DMS79 (cell line): ENCODE data around the gene EFHC1.
"Not testable (repeated sequence)": the region's sequence is repeated elsewhere in the genome, so short reads cannot be mapped to it uniquely, and the experiment has no call there.

Source experiments
- DNase-seq: peaks from one replicate; lab custom pipeline; 2025; lab: John Stamatoyannopoulos, UW

The EFHC1 gene

DNA sequence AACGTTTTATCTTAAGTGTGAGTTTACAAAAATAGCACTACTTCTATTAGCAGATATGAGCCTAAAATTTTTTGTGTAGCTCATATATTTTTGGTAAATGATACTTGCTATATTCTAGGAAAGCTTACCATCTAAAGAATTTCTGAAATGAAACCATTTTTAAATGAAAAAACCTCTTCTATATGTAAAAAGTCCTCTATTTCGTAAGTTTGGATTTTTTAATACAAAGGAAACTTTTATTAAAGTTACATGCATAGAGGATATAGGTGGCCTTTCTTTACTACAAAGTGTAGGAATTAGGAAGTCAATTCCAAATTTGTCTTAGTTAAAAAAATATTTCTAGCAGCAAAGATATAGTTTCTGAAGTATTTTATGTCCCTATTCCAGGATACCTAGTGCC lies 18.8 kb downstream of the EFHC1 start:
- DNase-seq, result no peak

- DNase-seq, result no peak
Measured at GRCh38 chr6:52454556-52454955, 34.4 kb downstream of the EFHC1 start.

GRCh38 chr6:52457096-52457495 lies 37.0 kb downstream of the EFHC1 start:
- no peak for DNase-seq

GRCh38 chr6:52461194-52461593 lies 41.1 kb downstream of the EFHC1 start:
- not testable (repeated sequence) for DNase-seq

DNA sequence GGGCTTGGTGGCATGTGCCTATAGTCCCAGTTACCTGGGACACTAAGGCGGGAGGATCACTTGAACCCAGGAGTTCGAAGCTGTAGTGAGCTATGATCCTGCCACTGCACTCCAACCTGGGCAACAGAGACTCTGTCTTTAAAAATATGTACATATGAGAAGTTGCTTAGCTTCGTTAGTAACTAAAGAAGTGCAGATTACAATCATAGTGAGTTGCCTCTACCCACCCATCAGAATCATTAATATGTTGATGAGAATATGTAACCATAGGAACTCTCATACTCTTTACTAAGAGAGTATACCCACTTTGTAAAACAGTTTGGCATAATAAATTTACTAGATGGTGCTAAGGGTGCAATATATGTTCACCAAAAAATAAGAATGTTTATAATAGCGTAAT lies 54.0 kb downstream of the EFHC1 start:
- no peak for DNase-seq

DNA sequence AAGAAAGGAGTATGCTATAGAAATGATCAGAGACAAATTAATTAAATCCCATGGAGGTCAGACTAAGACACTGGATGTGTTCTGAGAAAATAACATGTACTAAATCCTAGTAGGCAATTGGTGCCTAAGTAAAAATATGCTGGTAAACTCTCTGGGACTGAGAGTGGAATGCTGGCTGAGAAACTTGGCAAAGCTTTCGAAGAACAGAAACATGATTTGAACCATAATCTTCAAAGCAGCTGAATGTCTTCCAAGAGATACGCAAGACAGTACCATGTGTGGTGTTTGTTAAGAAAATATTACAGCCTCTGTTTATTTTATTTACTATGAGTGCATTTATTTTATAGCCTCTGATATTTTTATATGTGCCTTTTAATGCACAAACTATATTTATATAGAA lies 55.2 kb downstream of the EFHC1 start:
- no peak for DNase-seq

GRCh38 chr6:52482903-52483670 lies 62.9 kb downstream of the EFHC1 start:
- DNase-seq, result no peak

DNA sequence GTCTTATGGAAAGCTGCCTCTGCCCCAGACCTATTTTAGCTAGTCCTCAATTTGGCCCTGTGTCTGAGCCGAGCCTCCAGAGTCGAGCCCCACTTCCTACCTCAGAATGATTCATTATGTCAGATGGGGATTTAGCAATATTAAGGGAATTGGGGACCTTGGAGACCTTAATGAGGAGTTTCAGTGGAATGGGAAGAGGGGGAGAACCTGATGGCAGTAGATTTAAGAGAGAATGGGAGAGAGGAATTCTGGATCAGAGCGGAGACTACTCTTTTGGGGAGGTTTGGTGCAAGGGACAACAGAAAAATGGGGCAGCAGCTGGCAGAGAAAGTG lies 63.5 kb downstream of the EFHC1 start:
- DNase-seq, result no peak

GRCh38 chr6:52489881-52490280 lies 69.7 kb downstream of the EFHC1 start:
- no peak for DNase-seq

DNA sequence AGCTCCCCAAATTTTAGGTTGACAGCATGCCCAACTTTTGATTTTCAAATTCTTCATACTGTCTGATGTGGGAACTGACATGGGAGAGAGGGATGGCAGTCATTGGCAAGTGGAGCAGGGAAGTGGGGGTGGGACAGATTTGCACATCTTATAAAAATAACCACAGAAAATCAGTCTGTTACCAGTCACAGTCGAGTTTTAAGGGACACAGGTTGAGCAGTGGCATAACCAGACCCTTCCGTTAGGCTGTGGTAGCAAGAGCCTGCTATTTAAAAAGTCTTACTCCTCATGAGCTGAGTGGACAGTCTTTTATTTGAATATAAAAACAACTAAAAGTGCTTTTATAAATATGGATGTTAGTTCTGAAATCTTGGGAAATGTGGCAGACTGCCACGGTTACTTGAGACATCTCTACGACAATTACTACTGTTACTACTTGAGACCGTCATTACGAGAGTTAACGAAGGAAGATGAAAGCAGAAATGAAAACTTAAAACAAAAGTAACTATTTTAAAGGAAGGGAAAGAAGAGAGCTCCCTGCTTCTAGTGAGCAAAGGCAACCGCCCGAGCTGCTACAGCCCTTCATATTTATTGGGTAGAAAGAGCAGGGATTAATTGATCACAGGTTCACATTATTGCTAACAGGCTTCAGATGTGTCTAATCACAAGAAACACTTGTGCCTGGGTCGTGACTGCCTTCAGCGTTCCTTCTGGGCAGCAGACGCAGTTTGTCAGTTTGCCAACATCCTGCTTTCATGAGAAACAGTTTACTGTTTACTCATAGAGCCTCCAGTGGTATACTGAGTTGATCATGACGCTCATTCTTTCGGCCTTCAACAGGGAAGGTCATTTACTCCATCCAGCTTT lies 71.3 kb downstream of the EFHC1 start:
- DNase-seq, result no peak

DNA sequence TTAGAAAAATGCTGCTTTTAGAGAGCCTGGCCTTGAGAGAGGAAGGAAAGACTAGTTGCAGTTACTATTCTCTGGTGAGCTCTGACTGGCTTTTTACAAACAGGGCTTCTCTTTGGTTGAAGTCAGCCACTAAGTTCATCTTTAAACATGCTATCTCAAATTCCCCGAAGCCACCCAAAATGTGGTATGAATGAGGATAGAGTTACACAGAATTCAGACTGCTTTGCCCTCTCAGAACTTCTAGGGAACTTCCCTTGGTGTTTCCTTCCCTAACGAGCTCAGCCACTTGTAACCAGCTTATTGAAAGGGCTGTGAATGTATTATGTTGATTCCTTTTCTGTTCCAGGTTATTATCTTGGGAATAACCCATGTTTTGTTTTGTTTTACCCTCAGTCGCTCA lies 73.5 kb downstream of the EFHC1 start:
- no peak for DNase-seq

GRCh38 chr6:52494298-52495072 lies 74.3 kb downstream of the EFHC1 start:
- DNase-seq, result no peak

- DNase-seq, result no peak
Measured at GRCh38 chr6:52495922-52496321, 75.8 kb downstream of the EFHC1 start.

DNA sequence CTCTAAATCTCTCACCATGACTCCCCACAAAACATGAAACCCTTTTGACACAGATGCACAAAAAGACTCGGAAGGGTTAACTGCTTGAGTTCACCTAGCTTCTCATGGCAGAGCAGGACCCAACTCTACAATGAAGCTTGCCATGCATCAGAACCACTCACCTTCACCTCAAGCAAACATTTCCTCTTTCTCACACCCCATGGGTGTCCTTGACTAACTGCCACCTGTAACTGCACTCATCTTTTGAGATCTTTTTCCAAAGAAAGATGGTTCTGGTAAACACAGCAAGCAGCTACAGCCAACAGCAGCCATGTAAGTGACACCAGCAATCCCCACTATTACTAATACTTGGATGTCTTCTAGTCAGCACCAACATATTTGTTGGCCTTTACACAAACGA lies 76.5 kb downstream of the EFHC1 start:
- no peak for DNase-seq

DNA sequence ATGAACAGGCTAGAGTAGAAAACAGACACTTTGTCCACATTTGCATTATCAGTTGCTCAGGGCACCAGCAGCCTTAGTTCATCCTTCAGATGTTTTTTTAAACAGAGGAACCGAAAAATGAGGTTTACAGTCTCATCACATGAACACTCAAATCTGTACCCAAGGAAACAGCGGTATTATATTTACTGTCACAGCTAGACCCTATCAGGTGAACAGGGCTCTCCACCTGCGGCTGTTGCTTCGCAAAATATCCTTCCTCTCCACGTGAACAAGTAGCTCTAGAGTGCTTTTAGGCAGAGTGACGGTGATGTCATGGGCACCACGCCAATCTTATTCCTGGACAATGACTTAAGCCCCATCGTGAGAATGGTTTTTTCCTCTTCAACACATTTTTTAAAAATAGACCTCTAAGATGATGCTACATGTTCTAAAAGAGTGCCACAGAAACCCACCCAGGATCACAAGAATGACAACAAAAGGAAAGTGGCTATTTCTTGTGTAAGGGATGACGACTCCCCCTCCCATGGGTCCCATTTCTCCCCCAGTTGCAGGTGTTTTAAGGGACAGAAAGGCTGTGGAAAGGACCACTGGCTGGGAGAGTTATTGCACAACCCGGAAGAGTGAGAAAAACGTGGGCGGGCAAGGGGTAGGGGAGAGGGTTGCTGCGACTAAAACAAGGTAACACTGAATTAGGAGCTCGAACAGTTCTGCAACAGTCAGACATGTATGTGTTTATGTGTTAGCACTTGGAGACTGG lies 77.7 kb downstream of the EFHC1 start:
- DNase-seq, result peak; percentile 98

DNA sequence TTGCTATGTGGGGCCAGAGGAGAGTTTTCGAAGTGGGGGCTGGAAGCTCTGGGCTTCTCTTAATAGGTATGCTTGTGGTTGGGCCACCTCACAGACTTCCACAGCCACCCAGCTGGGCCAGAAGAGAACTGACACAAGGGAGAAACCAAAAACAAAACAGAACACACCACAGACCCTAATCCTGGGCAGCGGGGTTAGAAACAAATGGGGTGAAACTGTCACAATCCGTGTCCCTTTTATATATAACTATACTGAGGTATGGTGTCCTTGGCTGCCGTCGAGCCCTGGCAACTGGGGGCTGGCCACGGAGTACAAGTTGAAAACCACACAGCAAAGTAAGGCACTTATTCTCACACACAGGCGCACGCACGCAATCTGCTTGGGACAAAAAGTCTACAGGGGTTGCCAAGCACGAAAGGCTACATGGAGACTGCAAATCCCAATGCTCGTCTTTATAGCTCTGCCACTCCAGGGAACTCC lies 78.4 kb downstream of the EFHC1 start:
- DNase-seq, result no peak

GRCh38 chr6:52499026-52499425 lies 78.9 kb downstream of the EFHC1 start:
- DNase-seq, result no peak

GRCh38 chr6:52499681-52500236 lies 79.6 kb downstream of the EFHC1 start:
- no peak for DNase-seq

DNA sequence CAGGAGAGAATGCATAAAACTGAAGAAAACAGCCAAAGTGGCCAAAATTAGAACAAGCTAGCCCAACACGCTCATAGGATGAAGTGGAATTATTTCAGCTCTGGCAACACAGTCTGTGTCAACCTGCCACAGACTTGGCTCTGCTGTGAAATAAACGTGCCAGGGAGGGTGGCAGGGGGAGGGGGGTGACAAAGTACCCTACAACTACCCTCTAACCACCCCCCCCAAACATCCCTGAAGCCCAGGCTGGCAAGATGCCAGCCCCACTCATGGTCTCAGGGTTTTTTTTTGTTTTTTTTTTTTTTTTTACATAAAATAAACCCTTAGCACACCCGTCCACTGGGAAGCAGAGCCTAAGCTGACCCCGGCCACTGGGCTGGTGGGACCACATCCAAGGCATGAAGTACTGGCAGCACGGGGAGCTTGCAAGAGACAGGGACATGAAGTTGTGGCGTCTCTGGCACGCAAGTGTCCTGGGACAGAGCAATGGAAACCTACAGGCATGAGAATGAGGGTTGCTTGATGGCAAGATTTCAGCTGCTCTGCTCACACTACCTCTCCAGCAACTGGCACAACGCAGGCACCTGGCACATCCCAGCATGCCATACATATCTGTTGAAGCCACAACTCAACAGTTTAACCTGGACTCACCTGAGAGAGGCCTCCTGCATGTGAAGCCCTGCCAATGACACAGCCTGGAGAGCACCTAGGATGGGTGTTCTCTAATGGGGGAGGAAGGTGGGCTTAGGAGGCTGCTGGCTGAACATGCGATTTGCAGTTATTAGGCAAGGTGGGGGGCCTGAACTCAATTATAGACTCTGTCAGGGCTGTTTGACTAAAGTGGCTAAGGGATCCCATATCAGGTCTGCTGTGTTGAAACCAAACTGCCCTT lies 80.3 kb downstream of the EFHC1 start:
- no peak for DNase-seq

GRCh38 chr6:52502306-52503029 lies 82.3 kb downstream of the EFHC1 start:
- no peak for DNase-seq
